ENCODE data around the gene TMEM245.

- TF ChIP-seq CTCF (IDR thresholded peaks at IDR 0.05) = no peak
- TF ChIP-seq POLR2A (IDR thresholded peaks at IDR 0.05) = no peak
- TF ChIP-seq EP300 (IDR thresholded peaks at IDR 0.05) = no peak
- no peak for TF ChIP-seq POLR2AphosphoS5 (IDR thresholded peaks at IDR 0.05)
Measured at GRCh38 chr9:109163194-109163593, 43.4 kb upstream of the TMEM245 start.

Measured in sigmoid colon (tissue), 4 donors.